Lower leg skin (tissue), 4 donors: ENCODE results near the gene CTSH. TPM values are rescaled to one million over a fixed set of nuclear protein-coding genes. Genes with fewer than 3 reads are reported as not detected.

ENCODE experiments used
- DNase-seq, 2 donors: peaks; one replicate each; pipeline ENCODE4 v3.0.0-alpha.2; 2019; ENCODE audit warnings: low spot score in 2 of 2
- H3K4me3 ChIP-seq: fragments of 200-600 bp; sonication (generic); 2 replicates; pipeline ENCODE4 v1.5.1; 2017; ENCODE audit warnings: mild to moderate bottlenecking, low read depth; ENCODE audit not compliant: poor library complexity, severe bottlenecking
- POLR2A ChIP-seq, 2 donors: fragments of 450-650 bp; IDR thresholded peaks; one replicate each; pipeline ENCODE4 v1.6.1; 2016 to 2017; ENCODE audit warnings: antibody characterized with exemption in 2 of 2, mild to moderate bottlenecking in 1 of 2, moderate library complexity in 1 of 2
- WGBS, 2 donors: methylation state at CpG; one replicate each; pipeline ENCODE4 v1.1.5; 2018; 5-methylcytosine and 5-hydroxymethylcytosine counted together
- intact Hi-C: fragments of 100-400 bp; cut with DNase I; formaldehyde crosslinking; loops from one replicate; pipeline ENCODE4 v1.15.0; 2023; ENCODE audit warnings: low total_unique reads
- total RNA-seq, 4 donors: library from RNA; depleted of rRNA; stranded (reverse); fragments of >200 nt; gene quantifications; one replicate each; pipeline ENCODE4 v1.1.0, GENCODE V29; 2016
- TF ChIP-seq, protein P1 (sequence below), 3 donors: fragments of 450-650 bp; IDR thresholded peaks; one replicate each; pipeline ENCODE4 v1.5.1; 2016; ENCODE audit warnings: antibody characterized with exemption in 3 of 3, mild to moderate bottlenecking in 3 of 3, moderate library complexity in 2 of 3

The CTSH gene
- total RNA-seq, 4 donors from 2014 or later, result 213 to 518 (median 291) TPM

DNA sequence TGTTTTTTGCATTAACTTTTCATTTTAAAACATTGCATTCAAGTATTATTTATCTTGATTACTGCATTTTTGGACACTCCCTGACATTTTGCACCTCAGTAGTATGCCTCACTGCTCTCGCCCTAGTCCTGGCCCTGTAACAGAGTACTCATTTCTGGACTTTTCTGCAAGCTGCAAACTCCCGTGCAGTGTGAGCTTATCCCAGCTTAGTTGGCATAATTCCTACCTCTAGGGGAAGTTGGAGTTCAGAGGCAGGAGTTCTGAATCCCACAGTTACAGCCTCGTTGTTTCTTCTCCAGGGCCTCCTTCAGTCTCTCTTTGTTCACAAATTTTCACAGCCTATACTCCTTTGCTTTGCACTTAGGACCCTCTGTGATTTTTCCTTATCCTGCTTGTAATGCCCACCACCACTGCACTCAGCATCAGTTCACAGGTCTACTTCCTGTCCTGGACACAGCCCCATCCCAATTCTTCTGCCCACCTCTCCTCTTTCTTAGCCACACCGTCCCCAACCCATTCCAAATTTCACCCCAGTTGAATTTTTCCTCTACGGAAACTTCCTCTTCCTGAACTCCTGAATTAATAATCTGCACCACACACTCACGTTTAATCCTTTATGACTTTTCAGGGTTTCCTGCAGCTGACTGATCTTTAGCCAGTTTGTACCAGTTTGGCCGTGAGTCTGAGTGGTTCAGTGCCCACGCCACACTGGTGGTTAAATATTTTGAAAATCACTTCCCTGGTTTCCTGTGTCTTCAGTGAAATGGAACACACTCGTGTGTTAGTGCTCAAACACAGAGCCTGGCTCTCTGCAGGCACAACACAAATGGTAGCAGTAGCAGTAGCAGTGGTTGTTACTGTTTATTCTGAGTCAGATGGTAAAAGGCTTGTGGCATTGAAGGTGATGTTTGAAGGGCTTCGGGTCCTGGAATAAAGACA is 6.3 kb upstream of the CTSH start:
- DNase-seq, result no peak
- WGBS, 2 donors, result 54 to 58% methylated on average over 10 of the region's 10 CpGs
- intact Hi-C loops, result no loop called here
- TF ChIP-seq, protein P1, sequence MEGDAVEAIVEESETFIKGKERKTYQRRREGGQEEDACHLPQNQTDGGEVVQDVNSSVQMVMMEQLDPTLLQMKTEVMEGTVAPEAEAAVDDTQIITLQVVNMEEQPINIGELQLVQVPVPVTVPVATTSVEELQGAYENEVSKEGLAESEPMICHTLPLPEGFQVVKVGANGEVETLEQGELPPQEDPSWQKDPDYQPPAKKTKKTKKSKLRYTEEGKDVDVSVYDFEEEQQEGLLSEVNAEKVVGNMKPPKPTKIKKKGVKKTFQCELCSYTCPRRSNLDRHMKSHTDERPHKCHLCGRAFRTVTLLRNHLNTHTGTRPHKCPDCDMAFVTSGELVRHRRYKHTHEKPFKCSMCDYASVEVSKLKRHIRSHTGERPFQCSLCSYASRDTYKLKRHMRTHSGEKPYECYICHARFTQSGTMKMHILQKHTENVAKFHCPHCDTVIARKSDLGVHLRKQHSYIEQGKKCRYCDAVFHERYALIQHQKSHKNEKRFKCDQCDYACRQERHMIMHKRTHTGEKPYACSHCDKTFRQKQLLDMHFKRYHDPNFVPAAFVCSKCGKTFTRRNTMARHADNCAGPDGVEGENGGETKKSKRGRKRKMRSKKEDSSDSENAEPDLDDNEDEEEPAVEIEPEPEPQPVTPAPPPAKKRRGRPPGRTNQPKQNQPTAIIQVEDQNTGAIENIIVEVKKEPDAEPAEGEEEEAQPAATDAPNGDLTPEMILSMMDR (IDR thresholded peaks at IDR 0.05), result no peak
- no peak for TF ChIP-seq POLR2A (IDR thresholded peaks at IDR 0.05)
- no peak overlapping the region for H3K4me3 ChIP-seq

DNA sequence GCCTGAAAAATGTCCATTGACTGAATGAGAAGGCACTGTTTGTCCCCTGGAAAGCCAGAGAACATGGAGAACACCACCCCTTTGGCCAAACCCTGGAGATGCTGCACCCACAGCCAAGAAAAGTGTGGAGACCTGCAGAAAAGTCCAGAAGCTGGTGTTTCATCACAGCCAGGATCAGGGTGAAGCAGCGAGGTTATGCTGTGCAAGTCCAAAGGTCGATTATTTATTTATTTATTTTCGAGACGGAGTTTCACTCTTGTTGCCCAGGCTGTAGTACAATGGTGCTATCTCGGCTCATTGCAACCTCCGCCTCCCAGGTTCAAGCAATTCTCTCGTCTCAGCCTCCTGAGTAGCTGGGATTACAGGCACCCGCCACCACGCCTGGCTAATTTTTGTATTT is 5.5 kb upstream of the CTSH start:
- DNase-seq, result no peak
- H3K4me3 ChIP-seq, result no peak overlapping the region
- WGBS, 2 donors, result 94% methylated on average over 9 of the region's 9 CpGs
- intact Hi-C loops, result no loop called here
- TF ChIP-seq, protein P1 (IDR thresholded peaks at IDR 0.05), result no peak
- no peak for TF ChIP-seq POLR2A (IDR thresholded peaks at IDR 0.05)

DNA sequence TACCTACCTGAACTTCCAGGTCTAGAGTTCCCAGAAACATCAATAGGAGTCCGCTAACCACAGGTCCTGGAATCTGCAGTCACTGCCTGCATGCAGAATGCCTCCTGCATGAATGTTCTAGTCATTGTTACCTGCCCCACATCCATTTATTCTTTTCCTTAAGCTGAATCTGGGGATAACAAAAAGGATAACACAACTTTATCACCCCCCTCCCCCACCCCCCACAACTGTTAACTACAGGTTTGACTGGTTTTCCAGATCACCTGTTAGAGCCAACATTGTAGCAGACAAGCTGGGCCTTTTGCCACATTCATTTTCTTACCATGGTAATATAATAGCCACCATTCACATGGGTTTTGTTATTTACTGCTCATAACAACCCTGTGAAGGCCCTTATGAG is 4.6 kb upstream of the CTSH start:
- intact Hi-C loops, result no loop called here
- no peak overlapping the region for H3K4me3 ChIP-seq
- no peak for DNase-seq
- 0% methylated on average over 1 of the region's 1 CpG for WGBS, 2 donors
- no peak for TF ChIP-seq POLR2A (IDR thresholded peaks at IDR 0.05)
- TF ChIP-seq, protein P1 (IDR thresholded peaks at IDR 0.05), result no peak

DNA sequence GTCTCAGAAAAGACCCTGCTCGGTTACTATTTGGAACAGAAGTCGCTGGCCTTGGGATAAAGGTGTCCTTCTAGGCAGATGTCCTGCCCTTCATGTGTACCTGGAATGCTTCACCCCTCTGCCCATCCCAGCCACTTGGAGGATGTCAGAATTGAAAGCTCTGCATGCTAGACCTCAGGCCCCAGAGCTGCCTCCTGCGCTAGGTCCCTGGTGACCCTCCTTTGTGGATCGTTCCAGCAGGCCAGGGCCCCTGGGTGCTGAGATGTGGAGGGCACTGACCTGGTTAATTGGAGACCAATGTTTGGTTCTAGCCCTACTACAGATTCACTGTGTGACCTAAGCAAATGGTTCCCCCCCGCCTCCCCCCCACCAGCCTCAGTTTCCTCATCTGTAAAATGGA is 2.7 kb upstream of the CTSH start:
- TF ChIP-seq, protein P1 (IDR thresholded peaks at IDR 0.05), result no peak
- intact Hi-C loops, result no loop called here
- WGBS, 2 donors, result 85 to 86% methylated on average over 5 of the region's 5 CpGs
- no peak for DNase-seq
- H3K4me3 ChIP-seq, result no peak overlapping the region

DNA sequence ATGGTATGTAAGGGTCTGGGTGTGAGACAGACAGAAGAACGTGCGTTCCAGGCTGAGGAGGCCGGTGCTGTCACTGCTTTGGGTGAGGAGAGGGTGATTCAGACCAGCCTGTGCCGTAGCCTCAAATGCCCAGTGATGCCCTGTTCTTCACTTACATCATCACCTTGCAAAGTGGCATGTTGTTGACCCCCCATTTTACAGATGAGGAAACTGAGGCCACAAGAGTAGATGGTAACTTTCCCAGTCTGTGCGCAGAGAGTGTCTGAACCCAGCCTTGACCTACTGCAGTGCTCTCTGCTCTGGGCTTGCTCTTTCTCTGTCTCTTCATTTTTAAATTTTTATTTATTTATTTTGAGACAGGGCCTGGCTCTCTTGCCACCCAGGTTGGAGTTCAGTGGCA is 1.6 kb upstream of the CTSH start:
- DNase-seq, result no peak
- 72 to 94% methylated on average over 5 of the region's 5 CpGs for WGBS, 2 donors
- intact Hi-C loops, result no loop called here
- TF ChIP-seq, protein P1 (IDR thresholded peaks at IDR 0.05), result no peak
- no peak for TF ChIP-seq POLR2A (IDR thresholded peaks at IDR 0.05)
- no peak overlapping the region for H3K4me3 ChIP-seq
